HUES6 (cell line): Measurements from ENCODE around the gene NEXN.

Source experiments
- H3K27ac ChIP-seq: 2 replicates; pipeline ENCODE4 v1.7.0; 2013; ENCODE audit warnings: low read depth, mild to moderate bottlenecking, low read length, inconsistent platforms
- H3K27me3 ChIP-seq: 2 replicates; pipeline ENCODE4 v1.6.1; 2013; ENCODE audit warnings: low read length; ENCODE audit not compliant: control insufficient read depth, insufficient read depth
- H3K36me3 ChIP-seq: 2 replicates; pipeline ENCODE4 v1.6.1; 2013; ENCODE audit warnings: low read length; ENCODE audit not compliant: control insufficient read depth, insufficient read depth
- H3K4me1 ChIP-seq: 2 replicates; pipeline ENCODE4 v1.6.1; 2013; ENCODE audit warnings: low read length; ENCODE audit not compliant: control insufficient read depth, insufficient read depth
- H3K4me3 ChIP-seq: 2 replicates; pipeline ENCODE4 v1.5.1; 2013; ENCODE audit warnings: low read depth, low read length
- H3K9ac ChIP-seq: one replicate; pipeline ENCODE4 v1.6.1; 2013; ENCODE audit warnings: mild to moderate bottlenecking, low read length
- H3K9me3 ChIP-seq: 2 replicates; pipeline ENCODE4 v1.6.1; 2013; ENCODE audit warnings: low read depth, low read length; ENCODE audit not compliant: control insufficient read depth, insufficient read depth

The NEXN gene

GRCh38 chr1:77958850-77959249, 70.4 kb downstream of the NEXN start:
- Histone ChIP-seq H3K27ac (no peak overlapping the region), H3K27me3 (no peaks in the 10 kb centered on the region), H3K9ac (no peak overlapping the region), H3K9me3 (no peaks in the 10 kb centered on the region), H3K4me1 (no peaks in the 10 kb centered on the region), H3K36me3 (peaks cover 100% of the 10 kb centered on the region), H3K4me3 (no peak overlapping the region)

GRCh38 chr1:77961392-77961791, 73.0 kb downstream of the NEXN start:
- Histone ChIP-seq H3K4me1 (no peaks in the 10 kb centered on the region), H3K27ac (no peak overlapping the region), H3K9me3 (no peaks in the 10 kb centered on the region), H3K4me3 (no peak overlapping the region), H3K36me3 (peaks cover 100% of the 10 kb centered on the region), H3K9ac (no peak overlapping the region), H3K27me3 (no peaks in the 10 kb centered on the region)

GRCh38 chr1:77966291-77966690, 77.9 kb downstream of the NEXN start:
- no peak overlapping the region for H3K9ac ChIP-seq
- H3K9me3 ChIP-seq, result no peaks in the 10 kb centered on the region
- no peaks in the 10 kb centered on the region for H3K27me3 ChIP-seq
- H3K36me3 ChIP-seq, result peaks cover 100% of the 10 kb centered on the region
- no peak overlapping the region for H3K4me3 ChIP-seq
- peaks cover 4% of the 10 kb centered on the region; the same call in 1 of the 2 replicates for H3K4me1 ChIP-seq
- H3K27ac ChIP-seq, result no peak overlapping the region

- peaks cover 80% of the 10 kb centered on the region for H3K36me3 ChIP-seq
- H3K4me1 ChIP-seq, result peaks cover 23% of the 10 kb centered on the region
- H3K27me3 ChIP-seq, result no peaks in the 10 kb centered on the region
- no peak overlapping the region for H3K9ac ChIP-seq
- H3K27ac ChIP-seq, result no peak overlapping the region
- H3K4me3 ChIP-seq, result no peak overlapping the region
- no peaks in the 10 kb centered on the region for H3K9me3 ChIP-seq
Observed at GRCh38 chr1:77970192-77970591, 81.8 kb downstream of the NEXN start.

- Histone ChIP-seq H3K9me3 (no peaks in the 10 kb centered on the region), H3K4me3 (peak overlapping the region; percentile 15; the same call in 1 of the 2 replicates), H3K4me1 (peaks cover 36% of the 10 kb centered on the region), H3K27ac (no peak overlapping the region), H3K9ac (no peak overlapping the region), H3K36me3 (peaks cover 75% of the 10 kb centered on the region), H3K27me3 (no peaks in the 10 kb centered on the region)
Observed at GRCh38 chr1:77972080-77972479, 83.7 kb downstream of the NEXN start.

GRCh38 chr1:77975386-77975785, 87.0 kb downstream of the NEXN start:
- Histone ChIP-seq H3K9me3 (no peaks in the 10 kb centered on the region), H3K36me3 (peaks cover 53% of the 10 kb centered on the region), H3K9ac (no peak overlapping the region), H3K4me3 (peak overlapping the region; percentile 94), H3K4me1 (peaks cover 36% of the 10 kb centered on the region), H3K27me3 (no peaks in the 10 kb centered on the region), H3K27ac (no peak overlapping the region; the same call in 1 of the 2 replicates)

- peak overlapping the region; percentile 29 for H3K27ac ChIP-seq
- no peaks in the 10 kb centered on the region for H3K9me3 ChIP-seq
- H3K27me3 ChIP-seq, result no peaks in the 10 kb centered on the region
- H3K36me3 ChIP-seq, result peaks cover 48% of the 10 kb centered on the region
- no peak overlapping the region for H3K9ac ChIP-seq
- H3K4me1 ChIP-seq, result peaks cover 35% of the 10 kb centered on the region
- peak overlapping the region; percentile 94 for H3K4me3 ChIP-seq
Observed at GRCh38 chr1:77975907-77976306, 87.5 kb downstream of the NEXN start.

- Histone ChIP-seq H3K4me1 (peaks cover 33% of the 10 kb centered on the region), H3K36me3 (peaks cover 43% of the 10 kb centered on the region), H3K27me3 (no peaks in the 10 kb centered on the region), H3K9ac (peak overlapping the region; percentile 15), H3K27ac (peak overlapping the region; percentile 29; the same call in 1 of the 2 replicates), H3K4me3 (peak overlapping the region; percentile 94), H3K9me3 (no peaks in the 10 kb centered on the region)
Observed at GRCh38 chr1:77976433-77977076, 88.1 kb downstream of the NEXN start.

GRCh38 chr1:77977989-77978292, 89.5 kb downstream of the NEXN start:
- Histone ChIP-seq H3K27ac (peak overlapping the region; percentile 96), H3K4me1 (peaks cover 27% of the 10 kb centered on the region)

GRCh38 chr1:77978293-77978968, 90.0 kb downstream of the NEXN start:
- Histone ChIP-seq H3K27ac (peak overlapping the region; percentile 96), H3K9ac (peak overlapping the region; percentile 100), H3K4me3 (peak overlapping the region; percentile 94), H3K27me3 (no peaks in the 10 kb centered on the region), H3K9me3 (no peaks in the 10 kb centered on the region), H3K36me3 (peaks cover 38% of the 10 kb centered on the region), H3K4me1 (peaks cover 26% of the 10 kb centered on the region)

More at GRCh38 chr1:77977989-77978292, 89.5 kb downstream of the NEXN start:
- H3K36me3 ChIP-seq, result peaks cover 38% of the 10 kb centered on the region
- peak overlapping the region; percentile 100 for H3K9ac ChIP-seq
- no peaks in the 10 kb centered on the region for H3K27me3 ChIP-seq
- H3K9me3 ChIP-seq, result no peaks in the 10 kb centered on the region
- H3K4me3 ChIP-seq, result peak overlapping the region; percentile 94
